Small intestine (tissue), 7 donors: ENCODE measurements around the gene MYLK4. TPM values are rescaled to one million over a fixed set of nuclear protein-coding genes. Genes with fewer than 3 reads are reported as not detected.
A peak's percentile ranks its signal among the peaks of the same experiment; 100 is the strongest.

Source experiments
- DNase-seq, 2 donors: peaks; one replicate each; pipeline versions ENCODE4 v3.0.0 to v3.0.0-alpha.2; 2013
- FAIRE-seq: peaks from 2 replicates; lab custom pipeline; 2012; peaks lifted over from hg19 to GRCh38; lab: Jason Lieb, UNC
- H3K27ac ChIP-seq, 3 donors: one replicate each; pipeline ENCODE4 v1.5.1; 2013; ENCODE audit warnings: low read length in 2 of 3, mild to moderate bottlenecking in 2 of 3, control low read depth in 1 of 3, inconsistent platforms in 1 of 3, low read depth in 1 of 3, moderate library complexity in 1 of 3
- H3K27me3 ChIP-seq, 3 donors: one replicate each; pipeline ENCODE4 v1.6.1; 2013; ENCODE audit warnings: low read length in 3 of 3, inconsistent platforms in 1 of 3; ENCODE audit not compliant: control insufficient read depth in 3 of 3, insufficient read depth in 3 of 3
- H3K36me3 ChIP-seq, 3 donors: one replicate each; pipeline ENCODE4 v1.6.1; 2013; ENCODE audit warnings: low read length in 3 of 3, inconsistent platforms in 1 of 3, low read depth in 1 of 3, mild to moderate bottlenecking in 1 of 3, moderate library complexity in 1 of 3; ENCODE audit not compliant: control insufficient read depth in 3 of 3, insufficient read depth in 2 of 3
- H3K4me1 ChIP-seq, 3 donors: one replicate each; pipeline ENCODE4 v1.6.1; 2013; ENCODE audit warnings: low read length in 2 of 3, inconsistent platforms in 1 of 3, low read depth in 1 of 3, mild to moderate bottlenecking in 1 of 3, moderate library complexity in 1 of 3; ENCODE audit not compliant: control insufficient read depth in 3 of 3, insufficient read depth in 2 of 3
- H3K4me3 ChIP-seq, 3 donors: one replicate each; pipeline ENCODE4 v1.5.1; 2013; ENCODE audit warnings: low read length in 3 of 3, control low read depth in 1 of 3, inconsistent platforms in 1 of 3, low read depth in 1 of 3, mild to moderate bottlenecking in 1 of 3, moderate library complexity in 1 of 3
- H3K9me3 ChIP-seq, 2 donors: one replicate each; pipeline ENCODE4 v1.6.1; 2013; ENCODE audit warnings: low read depth in 1 of 2, low read length in 1 of 2; ENCODE audit not compliant: control insufficient read depth in 2 of 2, insufficient read depth in 1 of 2
- WGBS, 3 donors: extraction: QIAGEN DNeasy Blood & Tissue Kit; methylation state at CpG; one replicate each; pipeline ENCODE4 v1.1.7; 2013; 5-methylcytosine and 5-hydroxymethylcytosine counted together
- polyA plus RNA-seq, 4 donors: library from polyadenylated mRNA; stranded (reverse) in 3 of 4; unstranded in 1 of 4; fragments of 200-250 nt in 3 of 4; fragments of 120-200 nt in 1 of 4; gene quantifications; one replicate each; pipeline versions ENCODE4 v1.2.1 to v1.2.3, GENCODE V29; 2013
- donor health status: healthy with polysubstance abuse.
- donor health status: control.
- donor health status: control.
- donor health status: Bipolar disorder and iron deficiency.
- donor health status: healthy.

The MYLK4 gene
- polyA plus RNA-seq, 4 donors, result under 0.01 to 0.37 (median 0.32) TPM

GRCh38 chr6:2640551-2640950, 110.2 kb downstream of the MYLK4 start:
- H3K4me1 ChIP-seq, result no peaks in the 10 kb centered on the region
- FAIRE-seq (no peak), DNase-seq (no peak)
- no peak overlapping the region for H3K27ac ChIP-seq
- H3K27me3 ChIP-seq, result peaks cover 0 to 9% (median 8%) of the 10 kb centered on the region in 3 donors
- H3K4me3 ChIP-seq, result no peak overlapping the region
- WGBS, 3 donors, result 47 to 74% (median 74%) methylated on average over 4 of the region's 4 CpGs
- H3K36me3 ChIP-seq, result no peaks in the 10 kb centered on the region
- H3K9me3 ChIP-seq, result no peaks in the 10 kb centered on the region

GRCh38 chr6:2639896-2640295, 110.8 kb downstream of the MYLK4 start:
- H3K36me3 ChIP-seq, result no peaks in the 10 kb centered on the region
- no peak overlapping the region for H3K27ac ChIP-seq
- FAIRE-seq, result no peak
- peaks cover 0 to 9% (median 4%) of the 10 kb centered on the region in 3 donors for H3K27me3 ChIP-seq
- H3K9me3 ChIP-seq, result no peaks in the 10 kb centered on the region
- DNase-seq, result no peak
- WGBS, 3 donors, result 67 to 71% (median 67%) methylated on average over 8 of the region's 8 CpGs
- H3K4me1 ChIP-seq, result no peaks in the 10 kb centered on the region
- no peak overlapping the region for H3K4me3 ChIP-seq

DNA sequence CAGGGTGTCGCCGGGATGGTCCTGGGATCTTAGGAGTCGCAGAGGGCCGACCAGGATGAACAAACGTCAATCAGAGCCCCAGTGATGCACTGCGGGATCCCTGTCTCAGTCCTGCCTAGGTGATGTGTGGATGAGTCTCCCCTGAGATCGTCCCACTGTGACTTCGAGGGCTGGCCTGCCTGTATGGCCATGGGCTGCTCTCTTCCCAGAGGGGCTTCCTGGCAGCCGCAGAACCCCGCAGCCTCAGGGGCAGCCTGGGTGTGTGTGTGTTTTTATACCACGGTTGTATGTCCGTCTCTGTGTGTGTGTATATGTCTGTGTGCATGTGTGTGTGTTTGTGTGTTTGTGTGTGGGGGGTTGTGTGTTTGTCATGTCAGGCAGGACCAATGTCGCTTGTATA, 111.6 kb downstream of the MYLK4 start:
- no peak for FAIRE-seq
- no peaks in the 10 kb centered on the region for H3K9me3 ChIP-seq
- H3K27ac ChIP-seq, result no peak overlapping the region
- peaks cover 0 to 9% (median 4%) of the 10 kb centered on the region in 3 donors for H3K27me3 ChIP-seq
- 90 to 91% (median 90%) methylated on average over 13 of the region's 13 CpGs for WGBS, 3 donors
- no peak overlapping the region for H3K4me3 ChIP-seq
- no peak for DNase-seq
- no peaks in the 10 kb centered on the region for H3K4me1 ChIP-seq
- no peaks in the 10 kb centered on the region for H3K36me3 ChIP-seq

- no peak for FAIRE-seq
These were observed 114.0 kb downstream of the MYLK4 start for GRCh38 chr6:2636672-2637071.

GRCh38 chr6:2635911-2636310, 114.8 kb downstream of the MYLK4 start:
- DNase-seq (no peak), FAIRE-seq (no peak)
- Histone ChIP-seq H3K9me3 (no peaks in the 10 kb centered on the region), H3K36me3 (no peaks in the 10 kb centered on the region), H3K4me3 (no peak overlapping the region), H3K4me1 (peaks cover 2 to 4% (median 3%) of the 10 kb centered on the region in 3 donors), H3K27ac (no peak overlapping the region), H3K27me3 (peaks cover 0 to 5% (median 3%) of the 10 kb centered on the region in 3 donors)
- 91 to 97% (median 93%) methylated on average over 12 of the region's 12 CpGs for WGBS, 3 donors

More at GRCh38 chr6:2636672-2637071, 114.0 kb downstream of the MYLK4 start:
- H3K4me1 ChIP-seq, result peaks cover 2 to 4% (median 3%) of the 10 kb centered on the region in 3 donors
- no peaks in the 10 kb centered on the region for H3K36me3 ChIP-seq
- H3K27me3 ChIP-seq, result peaks cover 0 to 5% (median 0%) of the 10 kb centered on the region in 3 donors
- 92 to 96% (median 92%) methylated on average over 19 of the region's 19 CpGs for WGBS, 3 donors
- no peaks in the 10 kb centered on the region for H3K9me3 ChIP-seq
- no peak overlapping the region for H3K27ac ChIP-seq
- DNase-seq, result no peak
- H3K4me3 ChIP-seq, result no peak overlapping the region

GRCh38 chr6:2634139-2634964, 116.4 kb downstream of the MYLK4 start:
- 2 to 5% (median 2%) methylated on average over 64 to 67 of the region's 67 CpGs for WGBS, 3 donors
- no peaks in the 10 kb centered on the region for H3K36me3 ChIP-seq
- peak overlapping the region; percentile 25 to 53 (median 43) for H3K4me3 ChIP-seq
- peaks cover 2 to 4% (median 3%) of the 10 kb centered on the region in 3 donors for H3K4me1 ChIP-seq
- H3K27ac ChIP-seq, result no peak overlapping the region
- H3K27me3 ChIP-seq, result peaks cover 0 to 5% (median 3%) of the 10 kb centered on the region in 3 donors
- DNase-seq (peak; percentile 69 to 90), FAIRE-seq (no peak)
- H3K9me3 ChIP-seq, result no peaks in the 10 kb centered on the region

- Histone ChIP-seq H3K27me3 (peaks cover 0 to 5% (median 3%) of the 10 kb centered on the region in 3 donors), H3K36me3 (no peaks in the 10 kb centered on the region), H3K4me3 (peak overlapping the region in 1 of 3 donors; percentile 6), H3K9me3 (no peaks in the 10 kb centered on the region), H3K27ac (no peak overlapping the region), H3K4me1 (peaks cover 2 to 4% (median 3%) of the 10 kb centered on the region in 3 donors)
- FAIRE-seq (no peak), DNase-seq (no peak)
- 57 to 77% (median 73%) methylated on average over 13 of the region's 13 CpGs for WGBS, 3 donors
These were observed 117.0 kb downstream of the MYLK4 start for GRCh38 chr6:2633736-2634135.

DNA sequence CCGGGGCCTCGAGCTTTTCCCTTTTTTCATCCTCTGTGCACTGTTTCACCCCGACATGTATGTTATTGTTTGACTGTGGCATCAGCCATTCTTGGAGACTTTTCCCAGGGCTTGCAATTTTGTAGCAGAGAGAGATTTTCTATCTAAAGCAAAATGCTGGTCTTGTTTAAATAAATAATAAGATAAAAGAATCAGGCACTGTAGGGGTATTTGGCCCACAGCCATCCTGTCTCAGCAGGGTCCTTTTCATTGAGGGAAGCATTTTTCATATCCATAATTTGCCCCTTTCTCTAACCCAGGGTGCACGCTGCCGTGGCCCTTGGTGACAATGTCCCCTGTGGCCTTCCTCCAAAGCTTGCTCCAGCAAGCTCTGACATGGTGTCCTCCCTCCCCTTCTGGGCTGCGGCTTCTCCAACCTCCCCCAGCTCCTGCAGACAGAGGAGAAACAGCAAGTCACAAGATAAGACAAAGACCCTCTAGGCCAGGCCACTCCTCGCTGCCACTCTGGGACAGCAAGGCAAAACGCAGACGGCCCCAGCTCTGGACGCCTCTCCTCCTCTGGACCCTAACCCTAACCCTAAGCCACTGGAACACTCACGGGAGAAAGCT, 117.6 kb downstream of the MYLK4 start:
- WGBS, 3 donors, result 92 to 94% (median 94%) methylated on average over 11 of the region's 11 CpGs
- Histone ChIP-seq H3K4me1 (peaks cover 2 to 4% (median 3%) of the 10 kb centered on the region in 3 donors), H3K27ac (no peak overlapping the region), H3K27me3 (peaks cover 0 to 5% (median 3%) of the 10 kb centered on the region in 3 donors), H3K9me3 (no peaks in the 10 kb centered on the region), H3K4me3 (no peak overlapping the region), H3K36me3 (no peaks in the 10 kb centered on the region)
- DNase-seq, result no peak
- no peak for FAIRE-seq
